ENCODE data around the gene LY6G6F.

GRCh38 chr6:31666337-31666965, 40.2 kb upstream of the LY6G6F start:
- TF ChIP-seq CTCF (conservative IDR thresholded peaks at IDR 0.05), result no peak
- no peak for TF ChIP-seq ZFX (IDR thresholded peaks at IDR 0.05)
